HFF-Myc (cell line): ENCODE measurements around the gene EPB41L2.

Experiments used
- DNase-seq: peaks from one replicate; pipeline ENCODE4 v3.0.0-alpha.2; 2011; ENCODE audit warnings: low read depth; ENCODE audit errors: extremely low read depth
- H3K4me3 ChIP-seq: replicated peaks from 2 replicates; pipeline ENCODE4 v1.5.1; 2011; ENCODE audit warnings: low read depth, mild to moderate bottlenecking, control low read depth, low read length
- CTCF ChIP-seq: IDR thresholded peaks from 2 replicates; pipeline ENCODE4 v1.5.1; 2012; ENCODE audit warnings: mild to moderate bottlenecking, low read depth, low read length, control low read depth; ENCODE audit errors: missing control alignments

The EPB41L2 gene

GRCh38 chr6:130870179-130870880 lies 192.7 kb downstream of the EPB41L2 start:
- no peak overlapping the region for H3K4me3 ChIP-seq
- TF ChIP-seq CTCF: no peak
- no peak for DNase-seq

- no peak for TF ChIP-seq CTCF
- H3K4me3 ChIP-seq: no peak overlapping the region
- no peak for DNase-seq
Observed at GRCh38 chr6:130869681-130870080, 193.4 kb downstream of the EPB41L2 start.

- no peak overlapping the region for H3K4me3 ChIP-seq
- no peak for TF ChIP-seq CTCF
- DNase-seq: no peak
Observed at GRCh38 chr6:130865793-130866192, 197.3 kb downstream of the EPB41L2 start.

- no peak for TF ChIP-seq CTCF
- DNase-seq: no peak
Observed at GRCh38 chr6:130864344-130864743, 198.7 kb downstream of the EPB41L2 start.

GRCh38 chr6:130863415-130864230 lies 199.4 kb downstream of the EPB41L2 start:
- no peak for TF ChIP-seq CTCF
- H3K4me3 ChIP-seq: no peak overlapping the region

More at GRCh38 chr6:130864344-130864743, 198.7 kb downstream of the EPB41L2 start:
- no peak overlapping the region for H3K4me3 ChIP-seq

GRCh38 chr6:130862370-130862769 lies 200.7 kb downstream of the EPB41L2 start:
- no peak for DNase-seq
- no peak for TF ChIP-seq CTCF
- no peak overlapping the region for H3K4me3 ChIP-seq

More at GRCh38 chr6:130863415-130864230, 199.4 kb downstream of the EPB41L2 start:
- no peak for DNase-seq
